ENCODE data around the gene CHP1.
"Not testable (repeated sequence)": the region's sequence is repeated elsewhere in the genome, so short reads cannot be mapped to it uniquely, and the experiment has no call there.

CHP1 gene

DNA sequence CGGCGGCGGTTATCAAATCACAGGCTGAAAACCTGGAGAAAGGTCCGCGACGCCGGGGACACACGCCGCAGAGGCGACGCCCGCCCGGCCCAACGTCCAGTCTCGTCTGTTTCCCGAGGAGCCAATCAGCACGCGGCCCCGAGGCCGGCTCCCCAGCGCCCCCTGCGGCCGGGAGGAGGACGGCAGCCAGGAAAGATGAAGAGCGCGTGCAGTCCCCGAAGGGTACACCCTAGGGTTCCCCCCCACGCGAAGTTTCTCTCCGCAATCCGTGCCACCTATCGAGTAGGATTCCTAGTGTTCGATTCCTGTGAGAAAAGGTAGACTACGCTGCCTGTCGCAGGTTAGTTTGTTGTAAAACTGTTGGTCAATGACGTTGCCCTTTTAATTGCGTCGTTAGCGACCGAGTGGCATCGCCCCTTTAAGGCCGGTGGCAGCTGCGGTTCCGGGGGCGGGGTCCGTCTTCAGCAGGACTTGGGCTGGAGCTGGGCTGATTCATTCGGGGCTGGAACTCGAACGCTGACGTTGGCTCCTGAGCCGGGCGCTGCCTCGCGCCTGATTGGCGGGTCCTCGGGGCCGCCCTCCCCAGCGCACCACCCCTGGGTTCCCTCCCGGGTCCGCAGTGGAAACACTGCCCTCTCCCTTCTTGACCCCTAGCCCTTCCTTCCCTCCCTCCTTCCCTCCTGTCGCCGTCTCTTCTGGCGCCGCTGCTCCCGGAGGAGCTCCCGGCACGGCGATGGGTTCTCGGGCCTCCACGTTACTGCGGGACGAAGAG, at the start of gene CHP1, which contains the start of gene EXD1:
Gene CHP1, plus strand, starts transcription at position 619 of the 772 bp plus-strand sequence. Its CDS starts 115 bp downstream, at position 734.
Gene EXD1, minus strand, starts transcription at position 108 of the 772 bp plus-strand sequence. CDS start 4,182 bp downstream, outside the sequence.
- peak; percentile 84 for FAIRE-seq

- FAIRE-seq, result no peak
These were observed 48.8 kb upstream of the CHP1 start for GRCh38 chr15:41182266-41182665.

GRCh38 chr15:41183581-41183980, 47.5 kb upstream of the CHP1 start:
- no peak for FAIRE-seq

- FAIRE-seq, result no peak
These were observed 36.6 kb upstream of the CHP1 start for GRCh38 chr15:41194444-41194843.

GRCh38 chr15:41199470-41199869, 31.6 kb upstream of the CHP1 start:
- FAIRE-seq, result no peak

- FAIRE-seq, result no peak
These were observed 27.7 kb upstream of the CHP1 start for GRCh38 chr15:41203395-41203794.

GRCh38 chr15:41205315-41205714, 25.8 kb upstream of the CHP1 start:
- no peak for FAIRE-seq

DNA sequence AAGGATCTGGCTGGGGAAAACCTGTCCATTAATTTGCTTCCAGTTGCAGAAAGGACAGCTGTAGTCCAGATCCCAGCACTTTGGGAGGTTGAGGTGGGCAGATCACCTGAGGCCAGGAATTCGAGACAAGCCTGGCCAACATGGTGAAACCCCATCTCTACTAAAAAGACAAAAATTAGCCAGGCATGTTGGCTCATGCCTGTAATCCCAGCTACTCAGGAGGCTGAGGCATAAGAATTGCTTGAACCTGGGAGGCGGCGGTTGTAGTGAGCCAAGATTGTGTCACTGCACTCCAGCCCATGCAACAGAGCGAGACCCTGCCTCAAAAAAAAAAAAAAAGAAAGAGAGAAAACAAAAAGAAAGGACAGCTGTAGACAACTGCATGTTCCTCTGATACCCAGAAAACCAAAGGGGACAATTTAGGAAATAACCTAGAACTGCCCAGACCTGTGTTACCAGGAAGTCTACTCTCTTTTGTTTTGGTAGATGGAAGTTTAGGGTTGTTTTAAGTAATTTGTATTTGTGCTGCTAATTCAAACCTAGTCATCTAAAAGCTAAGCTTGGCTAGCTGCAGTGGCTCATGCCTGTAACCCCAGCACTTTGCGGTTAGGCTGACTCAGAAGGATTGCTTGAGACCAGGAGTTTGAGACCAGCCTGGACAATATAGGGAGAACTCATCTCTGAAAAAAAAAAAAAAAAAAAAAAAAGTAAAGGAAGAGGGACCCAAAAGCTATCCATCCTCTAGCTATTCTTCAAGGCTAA, 23.2 kb upstream of the CHP1 start:
- FAIRE-seq, result no peak

DNA sequence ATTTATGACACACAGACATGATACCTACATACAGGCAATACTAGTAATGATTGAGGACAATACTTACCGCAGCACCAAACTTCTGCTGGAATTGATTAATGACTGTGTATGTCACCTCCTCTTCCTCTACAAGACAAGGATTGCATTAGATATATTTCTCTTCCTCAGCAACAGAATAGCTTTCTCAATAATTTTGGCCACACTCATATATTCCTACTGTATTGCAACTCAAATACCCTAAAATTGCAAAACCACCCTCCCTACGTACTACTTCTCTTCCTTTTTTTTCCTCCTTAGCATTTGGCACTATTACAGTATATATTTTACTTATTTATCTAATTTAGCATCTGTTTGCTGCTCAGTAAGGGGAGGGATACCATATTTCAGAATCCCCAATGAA, 15.4 kb upstream of the CHP1 start:
- no peak for FAIRE-seq

GRCh38 chr15:41218851-41219250, 12.2 kb upstream of the CHP1 start:
- FAIRE-seq, result no peak

GRCh38 chr15:41219381-41219780, 11.7 kb upstream of the CHP1 start:
- FAIRE-seq, result no peak

- FAIRE-seq, result no peak
These were observed 771 bp upstream of the CHP1 start for GRCh38 chr15:41230345-41230649.

GRCh38 chr15:41231422-41232226, 556 bp downstream of the CHP1 start:
- no peak for FAIRE-seq

- no peak for FAIRE-seq
These were observed 2.3 kb downstream of the CHP1 start for GRCh38 chr15:41233367-41233771.

- not testable (repeated sequence) for FAIRE-seq
These were observed 4.2 kb downstream of the CHP1 start for GRCh38 chr15:41235228-41235627.

DNA sequence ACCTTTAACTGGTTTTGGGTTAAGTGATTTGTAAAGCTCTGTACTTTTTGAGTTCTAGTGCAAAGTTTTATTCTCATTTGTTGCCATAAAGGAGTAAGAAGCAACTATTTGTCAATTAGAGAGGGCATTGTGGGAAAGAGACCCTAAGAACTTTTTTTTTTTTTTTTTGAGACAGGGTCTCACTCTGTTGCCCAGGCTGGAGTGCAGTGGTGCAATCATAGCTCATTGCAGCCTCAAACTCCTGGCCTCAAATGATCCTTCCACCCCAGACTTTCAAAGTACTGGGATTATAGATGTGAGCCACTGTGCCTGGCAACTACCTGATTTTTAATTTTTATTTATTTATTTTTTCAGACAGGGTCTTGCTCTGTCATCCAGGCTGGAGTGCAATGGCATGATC, 4.9 kb downstream of the CHP1 start:
- no peak for FAIRE-seq

GRCh38 chr15:41238100-41238499, 7.0 kb downstream of the CHP1 start:
- no peak for FAIRE-seq

- no peak for FAIRE-seq
These were observed 10.3 kb downstream of the CHP1 start for GRCh38 chr15:41241221-41241964.

DNA sequence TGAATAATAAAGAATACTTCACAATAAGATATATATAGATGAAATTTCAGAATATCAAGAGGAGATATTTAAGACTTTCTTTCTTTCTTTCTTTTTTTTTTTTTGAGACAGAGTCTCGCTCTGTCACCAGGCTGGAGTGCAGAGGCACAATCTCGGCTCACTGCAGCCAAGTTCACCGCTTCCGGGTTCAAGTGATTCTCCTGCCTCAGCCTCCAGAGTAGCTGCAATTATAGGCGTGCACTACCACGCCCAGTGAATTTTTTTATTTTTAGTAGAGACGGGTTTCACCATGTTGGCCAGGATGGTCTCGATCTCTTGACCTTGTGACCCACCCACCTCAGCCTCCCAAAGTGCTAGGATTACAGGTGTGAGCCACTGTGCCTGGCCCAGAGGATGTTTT, 19.7 kb downstream of the CHP1 start:
- not testable (repeated sequence) for FAIRE-seq

GRCh38 chr15:41251411-41251810, 20.3 kb downstream of the CHP1 start:
- no peak for FAIRE-seq

DNA sequence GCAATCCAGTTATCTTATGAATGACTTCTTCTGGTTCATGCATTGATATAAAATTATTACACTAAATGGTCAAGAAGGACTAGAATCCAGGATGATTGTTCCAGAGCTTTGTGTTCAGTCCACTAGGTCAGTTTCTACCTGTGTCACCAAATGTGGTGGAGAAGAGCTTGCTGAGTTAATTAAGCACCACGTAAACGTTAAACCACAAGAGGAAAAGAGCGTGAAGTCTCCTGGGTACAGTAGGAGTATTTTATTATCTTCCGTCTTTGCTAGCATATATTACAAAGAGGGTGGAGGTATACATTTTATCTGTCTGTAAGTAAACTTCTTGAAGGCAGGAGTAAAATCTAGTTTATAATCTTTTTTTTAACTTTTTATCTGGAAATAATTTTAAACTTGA, 23.5 kb downstream of the CHP1 start:
- no peak for FAIRE-seq

DNA sequence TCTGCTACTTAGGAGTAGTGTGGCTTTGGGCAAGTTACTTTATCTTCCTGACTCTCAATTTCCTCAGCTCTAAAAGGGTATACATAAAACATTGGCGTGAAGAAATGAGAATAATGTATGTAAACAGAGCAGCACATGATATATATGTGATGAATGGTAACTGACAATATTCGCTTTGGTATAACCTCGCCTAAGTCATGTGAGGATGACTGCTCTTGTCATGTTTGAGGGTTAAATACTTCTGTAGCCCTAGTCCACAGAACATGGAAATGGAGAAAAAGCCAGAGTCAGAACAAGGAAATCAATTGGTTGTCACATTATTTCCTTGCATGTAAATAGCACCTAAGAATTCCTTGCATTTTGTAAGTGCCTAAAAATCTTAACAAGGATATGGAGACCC, 25.0 kb downstream of the CHP1 start:
- FAIRE-seq, result no peak

DNA sequence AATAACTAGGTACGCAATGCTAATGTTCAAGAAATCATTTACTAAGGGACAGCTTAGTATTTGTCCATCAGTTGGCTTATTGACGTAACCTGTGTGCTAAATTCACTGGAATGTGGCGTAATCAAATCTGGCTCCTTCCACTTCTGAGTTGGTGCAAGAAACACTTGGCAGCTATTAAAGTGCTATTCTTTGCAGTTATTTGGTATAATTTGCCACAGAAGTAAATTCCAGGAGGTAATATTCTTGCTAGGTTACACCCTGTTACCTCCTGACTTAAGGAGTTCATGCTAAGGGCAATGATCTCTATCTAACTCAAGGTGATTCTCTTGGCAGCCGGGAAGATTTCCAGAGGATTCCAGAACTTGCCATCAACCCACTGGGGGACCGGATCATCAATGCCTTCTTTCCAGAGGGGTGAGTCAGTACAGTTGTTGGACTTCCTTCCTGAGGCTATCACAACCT, 25.5 kb downstream of the CHP1 start:
- no peak for FAIRE-seq
